ENCODE data around the gene CDH23. TPM values are rescaled to one million over a fixed set of nuclear protein-coding genes. Genes with fewer than 3 reads are reported as not detected.

The CDH23 gene
- polyA plus RNA-seq, 1 donor from 2014 or later, result 6.6 TPM

DNA sequence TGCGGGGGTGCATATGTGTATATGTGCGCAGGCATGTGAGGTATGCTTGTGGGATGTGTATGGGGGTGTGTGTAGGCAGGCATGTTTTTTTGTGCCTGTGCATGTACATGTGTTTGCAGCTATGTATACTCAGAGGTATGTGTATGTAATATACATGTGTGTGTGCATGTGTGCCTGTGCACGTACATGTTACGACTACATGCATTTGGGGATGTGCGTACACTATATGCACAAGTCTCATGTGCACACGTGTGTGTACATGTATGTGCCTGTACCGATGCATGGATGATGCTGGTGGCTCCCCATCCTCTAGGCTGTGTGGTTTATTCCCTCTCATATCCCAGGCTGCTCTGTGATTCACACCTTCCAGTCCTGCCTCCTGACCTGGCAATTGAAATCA, 253.7 kb downstream of the CDH23 start:
- no peak for TF ChIP-seq EZH2 (IDR thresholded peaks at IDR 0.05; ENCODE audit: borderline replicate concordance, insufficient read depth, low read length, poor library complexity, severe bottlenecking)
- no peak for TF ChIP-seq TAF1 (IDR thresholded peaks at IDR 0.05; ENCODE audit: low read depth)
- TF ChIP-seq, protein P1, sequence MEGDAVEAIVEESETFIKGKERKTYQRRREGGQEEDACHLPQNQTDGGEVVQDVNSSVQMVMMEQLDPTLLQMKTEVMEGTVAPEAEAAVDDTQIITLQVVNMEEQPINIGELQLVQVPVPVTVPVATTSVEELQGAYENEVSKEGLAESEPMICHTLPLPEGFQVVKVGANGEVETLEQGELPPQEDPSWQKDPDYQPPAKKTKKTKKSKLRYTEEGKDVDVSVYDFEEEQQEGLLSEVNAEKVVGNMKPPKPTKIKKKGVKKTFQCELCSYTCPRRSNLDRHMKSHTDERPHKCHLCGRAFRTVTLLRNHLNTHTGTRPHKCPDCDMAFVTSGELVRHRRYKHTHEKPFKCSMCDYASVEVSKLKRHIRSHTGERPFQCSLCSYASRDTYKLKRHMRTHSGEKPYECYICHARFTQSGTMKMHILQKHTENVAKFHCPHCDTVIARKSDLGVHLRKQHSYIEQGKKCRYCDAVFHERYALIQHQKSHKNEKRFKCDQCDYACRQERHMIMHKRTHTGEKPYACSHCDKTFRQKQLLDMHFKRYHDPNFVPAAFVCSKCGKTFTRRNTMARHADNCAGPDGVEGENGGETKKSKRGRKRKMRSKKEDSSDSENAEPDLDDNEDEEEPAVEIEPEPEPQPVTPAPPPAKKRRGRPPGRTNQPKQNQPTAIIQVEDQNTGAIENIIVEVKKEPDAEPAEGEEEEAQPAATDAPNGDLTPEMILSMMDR (IDR thresholded peaks at IDR 0.05; ENCODE audit: poor library complexity, severe bottlenecking), result no peak
- TF ChIP-seq EP300 (conservative IDR thresholded peaks at IDR 0.05; ENCODE audit: poor library complexity, severe bottlenecking), result no peak
- no peak for TF ChIP-seq MXI1 (conservative IDR thresholded peaks at IDR 0.05; ENCODE audit: poor library complexity, severe bottlenecking)
- TF ChIP-seq POLR2AphosphoS5 (IDR thresholded peaks at IDR 0.05), result no peak
- TF ChIP-seq, protein P2, sequence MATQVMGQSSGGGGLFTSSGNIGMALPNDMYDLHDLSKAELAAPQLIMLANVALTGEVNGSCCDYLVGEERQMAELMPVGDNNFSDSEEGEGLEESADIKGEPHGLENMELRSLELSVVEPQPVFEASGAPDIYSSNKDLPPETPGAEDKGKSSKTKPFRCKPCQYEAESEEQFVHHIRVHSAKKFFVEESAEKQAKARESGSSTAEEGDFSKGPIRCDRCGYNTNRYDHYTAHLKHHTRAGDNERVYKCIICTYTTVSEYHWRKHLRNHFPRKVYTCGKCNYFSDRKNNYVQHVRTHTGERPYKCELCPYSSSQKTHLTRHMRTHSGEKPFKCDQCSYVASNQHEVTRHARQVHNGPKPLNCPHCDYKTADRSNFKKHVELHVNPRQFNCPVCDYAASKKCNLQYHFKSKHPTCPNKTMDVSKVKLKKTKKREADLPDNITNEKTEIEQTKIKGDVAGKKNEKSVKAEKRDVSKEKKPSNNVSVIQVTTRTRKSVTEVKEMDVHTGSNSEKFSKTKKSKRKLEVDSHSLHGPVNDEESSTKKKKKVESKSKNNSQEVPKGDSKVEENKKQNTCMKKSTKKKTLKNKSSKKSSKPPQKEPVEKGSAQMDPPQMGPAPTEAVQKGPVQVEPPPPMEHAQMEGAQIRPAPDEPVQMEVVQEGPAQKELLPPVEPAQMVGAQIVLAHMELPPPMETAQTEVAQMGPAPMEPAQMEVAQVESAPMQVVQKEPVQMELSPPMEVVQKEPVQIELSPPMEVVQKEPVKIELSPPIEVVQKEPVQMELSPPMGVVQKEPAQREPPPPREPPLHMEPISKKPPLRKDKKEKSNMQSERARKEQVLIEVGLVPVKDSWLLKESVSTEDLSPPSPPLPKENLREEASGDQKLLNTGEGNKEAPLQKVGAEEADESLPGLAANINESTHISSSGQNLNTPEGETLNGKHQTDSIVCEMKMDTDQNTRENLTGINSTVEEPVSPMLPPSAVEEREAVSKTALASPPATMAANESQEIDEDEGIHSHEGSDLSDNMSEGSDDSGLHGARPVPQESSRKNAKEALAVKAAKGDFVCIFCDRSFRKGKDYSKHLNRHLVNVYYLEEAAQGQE (IDR thresholded peaks at IDR 0.05; ENCODE audit: borderline replicate concordance), result no peak
- TF ChIP-seq SMC3 (conservative IDR thresholded peaks at IDR 0.05; ENCODE audit: poor library complexity), result no peak
- no peak for TF ChIP-seq RAD21 (conservative IDR thresholded peaks at IDR 0.05)
- H3K4me3 ChIP-seq (ENCODE audit: low read length), result no peak overlapping the region
- H3K9me2 ChIP-seq (ENCODE audit: insufficient read depth, low read length), result no peaks in the 10 kb centered on the region

DNA sequence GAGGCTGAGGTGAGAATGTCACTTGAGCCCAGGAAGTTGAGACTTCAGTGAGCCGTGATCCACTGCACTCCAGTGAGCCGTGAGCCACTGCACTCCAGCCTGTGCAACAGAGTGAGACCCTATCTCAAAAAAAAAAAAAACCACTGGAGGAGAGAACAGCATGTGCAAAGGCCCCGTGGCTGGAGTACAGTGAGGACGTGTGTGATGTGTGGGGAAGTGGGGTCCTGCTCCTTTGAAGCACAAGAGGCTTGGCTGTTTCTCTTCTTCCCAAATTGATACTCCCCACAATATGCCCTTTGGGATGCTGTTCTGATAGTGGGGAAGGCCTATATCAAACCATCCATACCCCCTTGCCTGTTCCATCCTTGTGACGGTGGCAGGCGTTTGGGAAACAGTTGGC, 254.7 kb downstream of the CDH23 start:
- Histone ChIP-seq H3K9me2 (ENCODE audit: insufficient read depth, low read length) (no peaks in the 10 kb centered on the region), H4K20me1 (ENCODE audit: insufficient read depth) (no peaks in the 10 kb centered on the region), H3K36me3 (ENCODE audit: insufficient read depth, low read length) (no peaks in the 10 kb centered on the region), H3K4me3 (ENCODE audit: low read length) (no peak overlapping the region), H3K9me3 (ENCODE audit: low read length) (no peaks in the 10 kb centered on the region), H2AFZ (ENCODE audit: low read depth, low read length) (no peak overlapping the region), H3K27ac (ENCODE audit: low read length) (no peak overlapping the region), H3K9ac (ENCODE audit: low read length) (no peak overlapping the region), H3K79me2 (replicated peaks; ENCODE audit: insufficient read depth, low read length) (no peaks in the 10 kb centered on the region), H3F3A (ENCODE audit: insufficient read depth, low read length, poor library complexity, severe bottlenecking) (no peaks in the 10 kb centered on the region), H3K4me2 (ENCODE audit: low read length) (no peak overlapping the region), H3K27me3 (ENCODE audit: insufficient read depth, low read depth, low read length) (no peaks in the 10 kb centered on the region)
- no peak for TF ChIP-seq SMC3 (conservative IDR thresholded peaks at IDR 0.05; ENCODE audit: poor library complexity)
- TF ChIP-seq, protein P1 (IDR thresholded peaks at IDR 0.05; ENCODE audit: poor library complexity, severe bottlenecking), result no peak
- TF ChIP-seq RAD21 (conservative IDR thresholded peaks at IDR 0.05), result no peak
- no peak for TF ChIP-seq MXI1 (conservative IDR thresholded peaks at IDR 0.05; ENCODE audit: poor library complexity, severe bottlenecking)
- no peak for TF ChIP-seq TAF1 (IDR thresholded peaks at IDR 0.05; ENCODE audit: low read depth)
- TF ChIP-seq POLR2AphosphoS5 (IDR thresholded peaks at IDR 0.05), result no peak
- TF ChIP-seq, protein P2 (IDR thresholded peaks at IDR 0.05; ENCODE audit: borderline replicate concordance), result no peak
- TF ChIP-seq EP300 (conservative IDR thresholded peaks at IDR 0.05; ENCODE audit: poor library complexity, severe bottlenecking), result no peak
- TF ChIP-seq EZH2 (IDR thresholded peaks at IDR 0.05; ENCODE audit: borderline replicate concordance, insufficient read depth, low read length, poor library complexity, severe bottlenecking), result no peak

More for the DNA sequence above, 253.7 kb downstream of the CDH23 start:
- Histone ChIP-seq H3K27me3 (ENCODE audit: insufficient read depth, low read depth, low read length) (no peaks in the 10 kb centered on the region), H3K4me2 (ENCODE audit: low read length) (no peak overlapping the region), H3K27ac (ENCODE audit: low read length) (no peak overlapping the region), H2AFZ (ENCODE audit: low read depth, low read length) (no peak overlapping the region), H3K9ac (ENCODE audit: low read length) (no peak overlapping the region), H3K9me3 (ENCODE audit: low read length) (no peaks in the 10 kb centered on the region), H3K36me3 (ENCODE audit: insufficient read depth, low read length) (no peaks in the 10 kb centered on the region), H3F3A (ENCODE audit: insufficient read depth, low read length, poor library complexity, severe bottlenecking) (no peaks in the 10 kb centered on the region), H3K79me2 (replicated peaks; ENCODE audit: insufficient read depth, low read length) (no peaks in the 10 kb centered on the region), H4K20me1 (ENCODE audit: insufficient read depth) (no peaks in the 10 kb centered on the region)

Data from neural cell (in vitro differentiated cells).